OCI-LY1 (cell line): ENCODE measurements around the gene CHMP1A.

Experiments used
- H2AFZ ChIP-seq: fragments of 200-600 bp; sonication (generic), shearing (Covaris generic); 2 replicates; pipeline ENCODE4 v1.6.0; 2014; ENCODE audit warnings: antibody characterized with exemption, mild to moderate bottlenecking, low read length
- H3F3A ChIP-seq: fragments of 200-600 bp; sonication (generic), shearing (Covaris generic); 2 replicates; pipeline ENCODE4 v1.6.0; 2014; ENCODE audit warnings: mild to moderate bottlenecking, antibody characterized with exemption, low read length, moderate library complexity; ENCODE audit not compliant: insufficient read depth
- H3K27ac ChIP-seq: fragments of 200-600 bp; sonication (generic); 2 replicates; pipeline ENCODE4 v1.5.1; 2014; ENCODE audit warnings: low read length, mixed run types, mild to moderate bottlenecking, low read depth; ENCODE audit not compliant: poor library complexity, severe bottlenecking
- H3K27me3 ChIP-seq: fragments of 200-600 bp; sonication (generic); 2 replicates; pipeline ENCODE4 v1.6.0; 2014; ENCODE audit warnings: antibody characterized with exemption, mild to moderate bottlenecking, low read length, moderate library complexity; ENCODE audit not compliant: insufficient read depth
- H3K36me3 ChIP-seq: fragments of 200-600 bp; sonication (generic); 2 replicates; pipeline ENCODE4 v1.6.1; 2014; ENCODE audit warnings: mild to moderate bottlenecking, antibody characterized with exemption, low read length, moderate library complexity, mixed read lengths; ENCODE audit not compliant: insufficient read depth
- H3K4me1 ChIP-seq: fragments of 200-600 bp; sonication (generic); 2 replicates; pipeline ENCODE4 v1.5.1; 2014; ENCODE audit warnings: mild to moderate bottlenecking, low read length, moderate library complexity; ENCODE audit not compliant: insufficient read depth, severe bottlenecking
- H3K4me2 ChIP-seq: fragments of 200-600 bp; sonication (generic), shearing (Covaris generic); 2 replicates; pipeline ENCODE4 v1.6.1; 2014; ENCODE audit warnings: low read length
- H3K4me3 ChIP-seq: fragments of 200-600 bp; sonication (generic); 2 replicates; pipeline ENCODE4 v1.5.1; 2014; ENCODE audit warnings: low read length, low read depth, mild to moderate bottlenecking, mixed read lengths; ENCODE audit not compliant: poor library complexity, severe bottlenecking
- H3K79me2 ChIP-seq: fragments of 200-600 bp; shearing (Covaris generic); 2 replicates; pipeline ENCODE4 v1.6.1; 2016; ENCODE audit warnings: mixed run types, low read length, mixed read lengths; ENCODE audit not compliant: insufficient read depth
- H3K9ac ChIP-seq: fragments of 200-600 bp; sonication (generic), shearing (Covaris generic); 2 replicates; pipeline ENCODE4 v1.6.1; 2014; ENCODE audit warnings: mild to moderate bottlenecking, low read length, mixed read lengths
- H3K9me2 ChIP-seq: fragments of 200-600 bp; sonication (generic), shearing (Covaris generic); 2 replicates; pipeline ENCODE4 v1.6.1; 2014; ENCODE audit warnings: low read depth, mild to moderate bottlenecking, low read length, mixed read lengths
- H3K9me3 ChIP-seq: fragments of 200-600 bp; shearing (Covaris generic); 2 replicates; pipeline ENCODE4 v1.6.1; 2014; ENCODE audit warnings: low read length, mixed read lengths
- H4K20me1 ChIP-seq: fragments of 200-600 bp; sonication (generic), shearing (Covaris generic); 2 replicates; pipeline ENCODE4 v1.6.0; 2016; ENCODE audit warnings: mild to moderate bottlenecking, low read length; ENCODE audit not compliant: insufficient read depth
- CTCF ChIP-seq: fragments of 200-600 bp; sonication (generic), shearing (Covaris generic); IDR thresholded peaks from 2 replicates; pipeline ENCODE4 v1.5.1; 2017; ENCODE audit warnings: mild to moderate bottlenecking, antibody characterized with exemption, low read length, moderate library complexity, mixed read lengths
- EZH2 ChIP-seq: fragments of 200-600 bp; sonication (generic), shearing (Covaris generic); IDR thresholded peaks from 2 replicates; pipeline ENCODE4 v1.8.0; 2017; ENCODE audit warnings: borderline replicate concordance, mixed run types, mild to moderate bottlenecking, antibody characterized with exemption, low read length, moderate library complexity, mixed read lengths

CHMP1A gene

DNA sequence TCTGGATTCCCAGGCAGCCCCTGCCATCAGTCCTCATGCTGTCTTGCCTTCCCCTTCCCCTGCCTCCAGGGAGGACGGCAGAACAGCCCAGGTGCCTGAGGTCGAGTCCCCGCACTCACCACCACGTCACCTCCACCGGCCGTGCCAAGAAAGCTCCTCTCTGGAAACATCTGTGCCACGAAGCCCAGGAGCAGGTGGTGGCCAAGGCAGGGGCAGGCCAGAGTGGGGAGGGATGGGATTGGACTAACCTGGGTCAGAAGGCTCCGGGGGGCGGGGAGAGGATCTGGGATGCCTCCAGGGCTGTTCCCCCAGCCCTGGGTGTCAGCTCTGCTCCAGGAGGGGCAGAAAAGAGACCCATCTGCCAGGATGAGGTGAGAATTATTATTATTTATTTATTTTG is 51.5 kb downstream of the CHMP1A start:
- Histone ChIP-seq H4K20me1 (no peaks in the 10 kb centered on the region), H3K9ac (no peak overlapping the region), H3K4me1 (peaks cover 9% of the 10 kb centered on the region), H3K4me3 (no peak overlapping the region), H3K4me2 (no peak overlapping the region), H3K36me3 (no peaks in the 10 kb centered on the region), H3K9me2 (no peaks in the 10 kb centered on the region), H3F3A (no peaks in the 10 kb centered on the region), H3K9me3 (no peaks in the 10 kb centered on the region), H3K27ac (no peak overlapping the region), H3K79me2 (no peaks in the 10 kb centered on the region), H2AFZ (no peak overlapping the region), H3K27me3 (peaks cover 4% of the 10 kb centered on the region; the same call in 1 of the 2 replicates)
- TF ChIP-seq EZH2 (no peak), CTCF (no peak)

- TF ChIP-seq CTCF (no peak), EZH2 (no peak)
- Histone ChIP-seq H3K4me1 (peaks cover 9% of the 10 kb centered on the region), H3K9ac (no peak overlapping the region), H3F3A (no peaks in the 10 kb centered on the region), H3K4me3 (no peak overlapping the region), H4K20me1 (no peaks in the 10 kb centered on the region), H3K79me2 (no peaks in the 10 kb centered on the region), H3K27ac (no peak overlapping the region), H3K36me3 (no peaks in the 10 kb centered on the region), H3K27me3 (peaks cover 4% of the 10 kb centered on the region), H3K9me3 (no peaks in the 10 kb centered on the region), H3K9me2 (no peaks in the 10 kb centered on the region), H2AFZ (no peak overlapping the region), H3K4me2 (no peak overlapping the region)
Observed at GRCh38 chr16:89605186-89605970, 52.1 kb downstream of the CHMP1A start.

DNA sequence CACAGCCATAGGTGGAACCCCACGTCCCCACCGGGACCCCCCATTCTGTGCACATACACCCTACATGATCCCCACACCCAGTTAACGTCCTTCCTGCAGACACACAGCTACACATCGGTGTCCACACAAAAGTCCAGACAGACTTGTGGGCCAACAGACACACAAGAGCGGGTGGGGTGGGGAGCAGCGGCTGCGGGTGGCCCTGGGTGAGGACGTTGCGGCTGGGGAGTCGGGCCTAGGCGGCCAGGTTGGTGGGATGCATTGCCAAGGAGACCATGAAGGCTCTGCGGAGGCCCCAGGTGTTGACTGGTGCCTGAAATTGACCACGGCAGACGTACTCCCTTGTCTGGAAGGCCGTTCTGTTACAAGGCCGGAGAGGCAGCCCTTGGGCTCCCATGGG is 52.7 kb downstream of the CHMP1A start:
- no peak overlapping the region for H2AFZ ChIP-seq
- H3F3A ChIP-seq, result no peaks in the 10 kb centered on the region
- no peaks in the 10 kb centered on the region for H3K36me3 ChIP-seq
- no peaks in the 10 kb centered on the region for H3K79me2 ChIP-seq
- no peak overlapping the region for H3K27ac ChIP-seq
- no peak overlapping the region for H3K4me2 ChIP-seq
- H4K20me1 ChIP-seq, result no peaks in the 10 kb centered on the region
- TF ChIP-seq EZH2 (no peak), CTCF (no peak)
- H3K9me3 ChIP-seq, result no peaks in the 10 kb centered on the region
- no peaks in the 10 kb centered on the region for H3K9me2 ChIP-seq
- H3K4me1 ChIP-seq, result peaks cover 9% of the 10 kb centered on the region
- H3K4me3 ChIP-seq, result no peak overlapping the region
- H3K9ac ChIP-seq, result no peak overlapping the region
- H3K27me3 ChIP-seq, result peaks cover 4% of the 10 kb centered on the region
